ENCODE results near the gene GSG1.

GRCh38 chr12:13101821-13102375 is 1.6 kb downstream of the GSG1 start:
- TF ChIP-seq POLR2AphosphoS5 (IDR thresholded peaks at IDR 0.05) = no peak
- TF ChIP-seq, protein P1, sequence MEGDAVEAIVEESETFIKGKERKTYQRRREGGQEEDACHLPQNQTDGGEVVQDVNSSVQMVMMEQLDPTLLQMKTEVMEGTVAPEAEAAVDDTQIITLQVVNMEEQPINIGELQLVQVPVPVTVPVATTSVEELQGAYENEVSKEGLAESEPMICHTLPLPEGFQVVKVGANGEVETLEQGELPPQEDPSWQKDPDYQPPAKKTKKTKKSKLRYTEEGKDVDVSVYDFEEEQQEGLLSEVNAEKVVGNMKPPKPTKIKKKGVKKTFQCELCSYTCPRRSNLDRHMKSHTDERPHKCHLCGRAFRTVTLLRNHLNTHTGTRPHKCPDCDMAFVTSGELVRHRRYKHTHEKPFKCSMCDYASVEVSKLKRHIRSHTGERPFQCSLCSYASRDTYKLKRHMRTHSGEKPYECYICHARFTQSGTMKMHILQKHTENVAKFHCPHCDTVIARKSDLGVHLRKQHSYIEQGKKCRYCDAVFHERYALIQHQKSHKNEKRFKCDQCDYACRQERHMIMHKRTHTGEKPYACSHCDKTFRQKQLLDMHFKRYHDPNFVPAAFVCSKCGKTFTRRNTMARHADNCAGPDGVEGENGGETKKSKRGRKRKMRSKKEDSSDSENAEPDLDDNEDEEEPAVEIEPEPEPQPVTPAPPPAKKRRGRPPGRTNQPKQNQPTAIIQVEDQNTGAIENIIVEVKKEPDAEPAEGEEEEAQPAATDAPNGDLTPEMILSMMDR (IDR thresholded peaks at IDR 0.05) = no peak
- no peak for TF ChIP-seq EP300 (IDR thresholded peaks at IDR 0.05)

Measured in sigmoid colon (tissue), 4 donors.